HepG2 (cell line): ENCODE data around the gene DRD1. TPM values are rescaled to one million over a fixed set of nuclear protein-coding genes. Genes with fewer than 3 reads are reported as not detected.

ENCODE experiments used
- ATAC-seq: fragments of 200-7000 bp; cut with Tn5 transposase; 3 replicates; pipeline ENCODE4 v1.9.1; 2020; ENCODE audit warnings: mild to moderate bottlenecking, moderate library complexity
- BruUV-seq: library from RNA; stranded (reverse); fragments of 400-500 nt; replicated peaks from 2 replicates; lab custom pipeline; 2021; lab: Mats Ljungman, UMichigan
- CTCF ChIA-PET: fragments of 300-600 bp; formaldehyde crosslinking; extraction: SDS; loops from one replicate; lab custom pipeline; 2021; ENCODE audit warnings: low total read pairs, inconsistent platforms, low intra/inter-chr PET ratio; lab: Yijun Ruan, JAX
- POLR2A ChIA-PET: fragments of 350-600 bp; sonication (Branson Sonifier 250); formaldehyde crosslinking; loops from one replicate; lab custom pipeline; 2020; ENCODE audit warnings: antibody characterized with exemption, inconsistent platforms; lab: Yijun Ruan, JAX
- DNase-seq: peaks from one replicate; pipeline ENCODE4 v3.0.0-alpha.2; 2015; ENCODE audit warnings: low spot score
- FAIRE-seq: peaks from 3 replicates; lab custom pipeline; 2011; peaks lifted over from hg19 to GRCh38; lab: Jason Lieb, UNC
- H2AFZ ChIP-seq: one replicate; pipeline ENCODE4 v1.6.1; 2011; ENCODE audit warnings: low read length, inconsistent platforms
- H3K27ac ChIP-seq: fragments of 300-600 bp; 3 replicates; pipeline ENCODE4 v1.8.0; 2011; ENCODE audit warnings: mixed run types, mild to moderate bottlenecking, mixed read lengths, low read length, inconsistent platforms; ENCODE audit not compliant: insufficient read depth; ENCODE audit errors: extremely low read length
- H3K27me3 ChIP-seq, 2 experiments: fragments of 200-600 bp in 1 of 2; 2 replicates in 1 of 2; 3 replicates in 1 of 2; pipeline versions ENCODE4 v1.6.0 to v1.8.0; 2011; ENCODE audit warnings: low read length in 2 of 2, mild to moderate bottlenecking in 2 of 2, moderate library complexity in 2 of 2, inconsistent platforms in 1 of 2; ENCODE audit not compliant: insufficient read depth in 2 of 2, control insufficient read depth in 1 of 2
- H3K36me3 ChIP-seq, 2 experiments: fragments of 200-600 bp in 1 of 2; replicated peaks in 1 of 2; 2 replicates in 1 of 2; 3 replicates in 1 of 2; pipeline versions ENCODE4 v1.5.1 to v1.8.0; 2011; ENCODE audit warnings: low read length in 2 of 2, inconsistent platforms in 1 of 2; ENCODE audit not compliant: insufficient read depth in 2 of 2, control insufficient read depth in 1 of 2
- H3K4me1 ChIP-seq: 2 replicates; pipeline ENCODE4 v1.5.1; 2012; ENCODE audit warnings: low read length, inconsistent platforms; ENCODE audit not compliant: insufficient read depth
- H3K4me2 ChIP-seq: 2 replicates; pipeline ENCODE4 v1.6.0; 2011; ENCODE audit warnings: low read depth, low read length, inconsistent platforms
- H3K4me3 ChIP-seq, 3 experiments: fragments of 200-600 bp in 1 of 3; sonication (generic), shearing (Covaris generic) in 1 of 3; replicated peaks in 1 of 3; 2 replicates each; pipeline ENCODE4 v1.5.1; 2011 to 2016; ENCODE audit warnings: low read length in 3 of 3, inconsistent platforms in 2 of 3, low read depth in 2 of 3, mild to moderate bottlenecking in 2 of 3, control low read depth in 1 of 3, mixed read lengths in 1 of 3; ENCODE audit not compliant: insufficient read depth in 1 of 3
- H3K79me2 ChIP-seq: one replicate; pipeline ENCODE4 v1.6.1; 2011; ENCODE audit warnings: low read length, inconsistent platforms; ENCODE audit not compliant: insufficient read depth
- H3K9ac ChIP-seq: 2 replicates; pipeline ENCODE4 v1.6.0; 2011; ENCODE audit warnings: mild to moderate bottlenecking, low read depth, low read length, inconsistent platforms; ENCODE audit not compliant: insufficient read depth
- H3K9me3 ChIP-seq: 2 replicates; pipeline ENCODE4 v1.5.1; 2012; ENCODE audit warnings: mild to moderate bottlenecking, low read length
- H4K20me1 ChIP-seq: 2 replicates; pipeline ENCODE4 v1.6.0; 2011; ENCODE audit warnings: inconsistent platforms, mild to moderate bottlenecking, low read length, moderate library complexity; ENCODE audit not compliant: insufficient read depth
- DMTF1 ChIP-seq: sonication (generic); formaldehyde crosslinking; IDR thresholded peaks from 2 replicates; pipeline ENCODE4 v1.4.0; 2020; ENCODE audit warnings: mild to moderate bottlenecking, missing genetic modification reagents
- ISX ChIP-seq: sonication (generic); formaldehyde crosslinking; conservative IDR thresholded peaks from 2 replicates; pipeline ENCODE4 v1.5.0; 2020; ENCODE audit warnings: missing genetic modification reagents
- RBAK ChIP-seq: sonication (generic); formaldehyde crosslinking; IDR thresholded peaks from 2 replicates; pipeline ENCODE4 v1.5.1; 2020; ENCODE audit warnings: mild to moderate bottlenecking, missing genetic modification reagents
- RFX3 ChIP-seq: IDR thresholded peaks from 2 replicates; pipeline ENCODE4 v1.6.1; 2016; ENCODE audit warnings: missing biosample characterization, missing genetic modification reagents
- SNAPC2 ChIP-seq: sonication (generic); formaldehyde crosslinking; IDR thresholded peaks from 2 replicates; pipeline ENCODE4 v1.8.1; 2022; ENCODE audit warnings: mild to moderate bottlenecking, missing genetic modification reagents
- TAF15 ChIP-seq: fragments of 200-400 bp; formaldehyde crosslinking; IDR thresholded peaks from one replicate; pipeline ENCODE4 v1.6.1; 2018; ENCODE audit warnings: mild to moderate bottlenecking, low read depth, low read length; ENCODE audit not compliant: poor library complexity, severe bottlenecking
- TEAD3 ChIP-seq: optimal IDR thresholded peaks from 2 replicates; pipeline ENCODE3; 2016; ENCODE audit warnings: borderline replicate concordance
- ZBED4 ChIP-seq: sonication (generic); formaldehyde crosslinking; IDR thresholded peaks from 2 replicates; pipeline ENCODE4 v1.4.0; 2020; ENCODE audit warnings: missing genetic modification reagents, borderline replicate concordance
- ZMYM3 ChIP-seq: sonication (generic); formaldehyde crosslinking; IDR thresholded peaks from 2 replicates; pipeline ENCODE4 v1.5.1; 2020; ENCODE audit warnings: mild to moderate bottlenecking, missing genetic modification reagents
- ZNF263 ChIP-seq: sonication (generic); formaldehyde crosslinking; IDR thresholded peaks from 2 replicates; pipeline ENCODE4 v1.4.0; 2020; ENCODE audit warnings: missing genetic modification reagents
- WGBS: methylation state at CpG from one replicate; pipeline ENCODE4 v1.1.6; 2017; ENCODE audit warnings: low lambda C conversion rate; 5-methylcytosine and 5-hydroxymethylcytosine counted together
- in situ Hi-C: cut with HindIII; loops from 2 replicates; pipeline ENCODE4 v1.10.0; 2017; ENCODE audit warnings: low pct_unique_long_range_greater_than_20kb; ENCODE audit not compliant: extremely low pct_ligation_motif_present
- intact Hi-C: fragments of 100-400 bp; cut with micrococcal nuclease; formaldehyde crosslinking; loops from one replicate; pipeline ENCODE4 v1.10.0; 2022; ENCODE audit not compliant: unreplicated experiment
- polyA plus RNA-seq, 8 experiments: library from polyadenylated mRNA; depleted of rRNA in 3 of 8; stranded (reverse) in 7 of 8; unstranded in 1 of 8; fragments of >200 nt; fragmentation: Illumina TruSeq in 4 of 8; extraction: Trizol in 4 of 8; gene quantifications; 2 replicates each; pipeline versions ENCODE4 v1.2.1 to v1.2.3, GENCODE V29; 2011 to 2016; ENCODE audit warnings: low read depth in 4 of 8, missing spikeins in 1 of 8, mixed read lengths in 1 of 8; ENCODE audit not compliant: insufficient read depth in 1 of 8
- total RNA-seq, 5 experiments: library from RNA; depleted of rRNA; stranded (reverse); fragments of >200 nt; fragmentation: Illumina TruSeq; extraction: Trizol; gene quantifications; 2 replicates each; pipeline ENCODE4 v1.2.3, GENCODE V29; 2016; ENCODE audit warnings: low read depth in 1 of 5

DRD1 gene
- total and polyA plus RNA-seq, 2 of the 13 experiments (the other 11 are each of a cell fraction or from before 2014, with no cell fraction given): not detected

- TF ChIP-seq ZBED4 (no peak), ZMYM3 (CRISPR knock-in tag) (no peak), TEAD3 (CRISPR knock-in tag) (no peak), ZNF263 (CRISPR knock-in tag) (no peak), RFX3 (CRISPR knock-in tag) (no peak), ISX (CRISPR knock-in tag) (no peak), SNAPC2 (CRISPR knock-in tag) (no peak), TAF15 (no peak)
- TF ChIP-seq, all 625 proteins: peak for 0
Observed at GRCh38 chr5:175417384-175417783, 26.6 kb downstream of the DRD1 start (continued).

GRCh38 chr5:175415303-175415702 is 28.7 kb downstream of the DRD1 start:
- CTCF ChIA-PET: no interaction called here
- Histone ChIP-seq H3K36me3 (no peaks in the 10 kb centered on the region), H3K27ac (no peak overlapping the region), H3K4me1 (no peaks in the 10 kb centered on the region), H4K20me1 (no peaks in the 10 kb centered on the region), H2AFZ (no peak overlapping the region), H3K4me2 (no peak overlapping the region), H3K79me2 (no peaks in the 10 kb centered on the region), H3K9ac (no peak overlapping the region)
- no peak for ATAC-seq
- WGBS: 23% methylated on average over 2 of the region's 2 CpGs
- intact Hi-C loops: no loop called here
- POLR2A ChIA-PET: no interaction called here
- in situ Hi-C loops: no loop called here
- DNase-seq: no peak
- TF ChIP-seq DMTF1 (CRISPR knock-in tag) (no peak), RBAK (CRISPR knock-in tag) (peak; percentile 68; the same call in 1 of the 2 replicates)
- TF ChIP-seq, all 625 proteins: peak for 1
- Histone ChIP-seq H3K4me3 (no peak overlapping the region), H3K27me3 (no peaks in the 10 kb centered on the region), H3K9me3 (no peaks in the 10 kb centered on the region)
- BruUV-seq: no TSS peak
- no peak for FAIRE-seq
